OCI-LY7 (cell line): ENCODE measurements around the gene RAB20.
"Not testable (repeated sequence)": the region's sequence is repeated elsewhere in the genome, so short reads cannot be mapped to it uniquely, and the experiment has no call there.

ENCODE experiments used
- EZH2phosphoT487 ChIP-seq: fragments of 200-600 bp; sonication (generic); IDR thresholded peaks from 2 replicates; pipeline ENCODE4 v1.6.1; 2018; ENCODE audit warnings: low read depth, borderline replicate concordance, mild to moderate bottlenecking, mixed run types, antibody characterized with exemption, low read length, moderate library complexity, mixed read lengths
- TF ChIP-seq, protein P1 (sequence below): fragments of 200-600 bp; sonication (generic); conservative IDR thresholded peaks from 2 replicates; pipeline ENCODE4 v1.5.1; 2014; ENCODE audit warnings: mild to moderate bottlenecking, antibody characterized with exemption, low read length, moderate library complexity, mixed read lengths

DNA sequence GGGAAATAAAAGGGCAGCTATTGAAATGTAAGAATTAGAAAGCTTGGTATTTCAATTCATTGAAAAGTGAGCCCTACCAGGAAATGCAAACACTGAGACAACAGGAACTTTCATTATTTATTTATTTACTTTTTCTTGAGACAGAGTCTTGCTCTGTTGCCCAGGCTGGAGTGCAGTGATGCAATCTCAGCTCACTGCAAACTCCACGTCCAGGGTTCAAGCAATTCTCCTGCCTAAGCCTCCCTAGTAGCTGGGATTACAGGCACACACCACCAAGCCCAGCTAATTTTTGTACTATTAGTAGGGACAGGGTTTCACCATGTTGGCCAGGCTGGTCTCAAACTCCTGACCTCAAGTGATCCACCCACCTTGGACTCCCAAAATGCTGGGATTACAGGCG lies 29.3 kb downstream of the RAB20 start:
- TF ChIP-seq, protein P1, sequence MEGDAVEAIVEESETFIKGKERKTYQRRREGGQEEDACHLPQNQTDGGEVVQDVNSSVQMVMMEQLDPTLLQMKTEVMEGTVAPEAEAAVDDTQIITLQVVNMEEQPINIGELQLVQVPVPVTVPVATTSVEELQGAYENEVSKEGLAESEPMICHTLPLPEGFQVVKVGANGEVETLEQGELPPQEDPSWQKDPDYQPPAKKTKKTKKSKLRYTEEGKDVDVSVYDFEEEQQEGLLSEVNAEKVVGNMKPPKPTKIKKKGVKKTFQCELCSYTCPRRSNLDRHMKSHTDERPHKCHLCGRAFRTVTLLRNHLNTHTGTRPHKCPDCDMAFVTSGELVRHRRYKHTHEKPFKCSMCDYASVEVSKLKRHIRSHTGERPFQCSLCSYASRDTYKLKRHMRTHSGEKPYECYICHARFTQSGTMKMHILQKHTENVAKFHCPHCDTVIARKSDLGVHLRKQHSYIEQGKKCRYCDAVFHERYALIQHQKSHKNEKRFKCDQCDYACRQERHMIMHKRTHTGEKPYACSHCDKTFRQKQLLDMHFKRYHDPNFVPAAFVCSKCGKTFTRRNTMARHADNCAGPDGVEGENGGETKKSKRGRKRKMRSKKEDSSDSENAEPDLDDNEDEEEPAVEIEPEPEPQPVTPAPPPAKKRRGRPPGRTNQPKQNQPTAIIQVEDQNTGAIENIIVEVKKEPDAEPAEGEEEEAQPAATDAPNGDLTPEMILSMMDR, result not testable (repeated sequence)
- TF ChIP-seq EZH2phosphoT487, result not testable (repeated sequence)
